GOT3 (cell line): ENCODE measurements around the gene DDX25.
"Not testable (repeated sequence)": the region's sequence is repeated elsewhere in the genome, so short reads cannot be mapped to it uniquely, and the experiment has no call there.

Source experiments
- DNase-seq: peaks from one replicate; lab custom pipeline; 2025; ENCODE audit warnings: mixed read lengths; lab: John Stamatoyannopoulos, UW

DDX25 gene

DNA sequence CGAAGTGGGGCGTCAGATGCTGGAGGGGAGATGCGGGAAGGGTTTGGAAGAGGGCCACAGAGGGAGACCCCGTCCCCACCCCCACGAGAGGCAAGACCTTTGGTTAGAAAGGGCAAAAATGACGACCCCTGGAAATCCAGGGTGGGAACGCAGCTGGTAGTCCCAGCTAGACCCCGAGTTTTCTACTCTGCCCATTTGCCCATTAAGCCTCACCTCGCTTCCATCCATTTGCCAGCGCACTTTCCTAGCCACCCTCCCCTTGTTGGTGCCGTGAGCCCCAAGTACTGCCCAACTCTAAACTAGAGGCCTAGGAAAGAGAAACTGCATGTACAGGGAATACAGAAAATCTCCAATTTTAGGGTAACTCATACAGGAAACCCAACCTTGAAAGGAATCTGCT lies 370 bp downstream of the DDX25 start:
- no peak for DNase-seq

DNA sequence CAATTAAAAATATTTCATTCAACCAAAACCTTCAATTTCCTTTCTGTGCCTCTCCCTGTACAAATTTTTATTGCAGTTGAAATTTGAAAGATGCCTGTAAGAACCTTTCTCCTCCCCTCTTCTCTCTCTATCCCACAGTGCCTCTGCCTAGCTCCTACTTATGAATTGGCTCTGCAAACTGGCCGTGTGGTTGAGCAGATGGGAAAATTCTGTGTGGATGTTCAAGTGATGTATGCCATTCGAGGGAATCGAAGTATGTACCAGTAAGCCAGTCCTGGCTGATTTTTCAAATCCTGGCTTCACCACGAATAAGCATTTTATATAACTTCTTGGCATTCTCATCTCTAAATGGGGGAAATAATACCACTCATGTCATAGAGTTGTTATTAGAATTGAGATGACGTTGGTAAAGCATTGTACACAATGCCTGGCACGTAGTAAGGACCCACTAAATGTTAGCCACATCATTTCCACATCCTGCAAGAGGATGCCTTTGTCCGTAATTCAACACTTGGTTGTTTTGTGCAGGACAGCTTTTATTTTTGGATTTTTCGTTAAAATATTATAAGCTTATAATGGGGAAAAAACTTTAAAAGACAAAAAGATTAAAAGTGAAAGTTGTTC lies 6.0 kb downstream of the DDX25 start:
- no peak for DNase-seq

DNA sequence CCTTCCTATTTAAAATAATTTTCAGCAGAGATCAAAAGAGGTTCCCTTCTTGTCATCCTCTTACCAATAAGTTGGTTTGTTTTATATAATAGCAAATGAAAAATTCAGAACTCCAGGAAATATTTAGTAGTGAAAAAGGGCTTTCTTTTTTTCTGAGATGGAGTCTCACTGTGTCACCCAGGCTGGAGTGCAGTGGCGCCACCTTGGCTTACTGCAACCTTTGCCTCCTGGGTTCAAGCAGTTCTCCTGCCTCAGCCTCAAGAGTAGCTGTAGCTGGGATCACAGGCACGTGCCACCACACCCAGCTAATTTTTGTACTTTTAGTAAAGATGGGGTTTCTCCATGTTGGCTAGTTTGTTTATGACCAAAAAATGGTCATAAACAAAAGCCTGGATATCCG lies 10.3 kb downstream of the DDX25 start:
- not testable (repeated sequence) for DNase-seq

DNA sequence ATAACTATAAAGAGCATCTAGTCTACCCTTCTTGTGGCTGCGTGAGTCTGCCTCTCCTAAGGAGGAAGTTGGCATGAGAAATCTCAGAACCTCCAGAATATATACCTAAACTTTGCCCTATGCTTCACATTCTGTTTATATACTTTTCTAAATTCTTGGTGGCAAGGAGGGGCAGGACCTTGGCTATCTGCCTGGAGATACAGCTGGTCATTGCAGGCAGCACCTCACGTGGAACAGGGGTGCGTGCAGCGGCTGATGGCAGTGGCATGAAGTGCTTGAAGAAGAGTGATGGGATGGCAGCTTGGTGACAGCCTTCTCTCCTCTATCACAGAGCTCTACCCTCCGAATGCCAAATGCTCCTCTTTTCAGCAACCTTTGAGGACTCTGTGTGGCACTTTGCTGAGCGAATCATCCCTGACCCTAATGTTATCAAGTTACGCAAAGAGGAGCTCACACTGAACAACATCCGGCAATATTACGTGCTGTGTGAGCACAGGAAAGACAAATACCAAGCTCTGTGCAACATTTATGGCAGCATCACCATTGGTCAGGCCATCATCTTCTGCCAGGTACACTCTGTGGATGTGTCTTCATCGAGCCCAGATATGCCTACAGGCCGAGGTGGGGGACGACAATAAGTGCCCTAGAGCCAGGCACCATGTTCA lies 12.5 kb downstream of the DDX25 start:
- no peak for DNase-seq

DNA sequence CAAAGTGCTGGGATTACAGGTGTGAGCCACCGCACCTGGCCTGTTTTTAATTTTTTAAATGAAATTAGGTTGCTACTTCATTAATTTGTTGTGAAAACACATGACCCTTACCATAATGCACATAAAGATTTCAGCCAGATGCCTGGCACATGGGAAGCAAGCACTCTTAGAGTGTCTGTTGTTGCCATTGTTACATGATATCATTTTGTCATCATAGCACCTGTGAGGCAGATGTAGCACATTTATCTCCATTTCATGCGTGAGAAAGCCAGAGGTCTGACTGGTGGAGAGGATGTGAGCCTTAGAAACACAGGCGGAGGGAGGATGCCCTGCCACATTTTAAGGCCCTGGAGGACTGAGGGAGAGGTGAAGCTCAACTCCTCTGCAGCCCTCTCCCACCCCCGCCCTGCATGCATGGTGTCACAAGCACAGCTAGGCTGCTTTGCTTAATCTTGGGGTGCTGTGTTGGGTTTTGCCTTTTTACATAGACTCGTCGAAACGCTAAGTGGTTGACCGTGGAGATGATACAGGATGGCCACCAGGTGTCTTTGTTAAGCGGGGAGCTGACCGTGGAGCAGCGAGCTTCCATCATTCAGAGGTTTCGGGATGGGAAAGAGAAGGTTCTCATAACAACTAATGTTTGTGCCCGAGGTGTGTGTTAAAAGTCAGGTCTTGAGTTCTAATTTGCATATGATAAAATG lies 14.0 kb downstream of the DDX25 start:
- no peak for DNase-seq

DNA sequence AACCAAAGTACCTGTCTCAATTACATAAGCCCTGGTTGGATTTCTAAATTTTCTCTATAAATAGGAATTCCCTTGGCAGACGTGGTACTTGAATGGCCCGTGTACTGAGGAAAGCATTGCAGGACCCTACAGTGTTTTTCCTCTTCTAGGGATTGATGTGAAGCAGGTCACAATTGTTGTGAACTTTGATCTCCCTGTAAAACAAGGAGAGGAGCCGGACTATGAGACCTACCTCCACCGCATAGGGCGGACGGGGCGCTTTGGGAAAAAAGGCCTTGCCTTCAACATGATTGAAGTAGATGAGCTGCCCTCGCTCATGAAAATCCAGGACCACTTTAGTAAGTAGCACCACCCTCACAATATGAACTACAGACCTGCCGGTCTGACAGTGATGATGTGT lies 16.7 kb downstream of the DDX25 start:
- DNase-seq, result no peak

DNA sequence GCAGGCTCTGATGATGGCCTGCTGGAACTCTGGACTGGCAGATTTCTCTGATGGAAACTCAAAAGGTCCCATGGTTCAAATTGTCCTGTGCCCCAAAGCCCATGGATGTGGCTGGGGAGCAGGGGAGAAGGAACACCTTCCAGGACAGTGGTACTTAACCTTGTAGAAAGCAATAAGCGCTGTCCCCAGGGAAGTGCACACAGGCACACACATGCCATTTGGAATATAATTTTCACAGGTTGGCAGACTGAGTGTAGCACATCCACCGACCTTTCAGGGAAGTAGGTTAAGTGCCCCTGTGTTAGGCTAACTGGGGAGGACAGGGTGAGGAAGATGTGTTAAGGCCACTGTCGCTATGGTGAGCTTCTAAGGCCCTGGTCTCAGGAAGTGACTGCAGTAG lies 17.8 kb downstream of the DDX25 start:
- no peak for DNase-seq

DNA sequence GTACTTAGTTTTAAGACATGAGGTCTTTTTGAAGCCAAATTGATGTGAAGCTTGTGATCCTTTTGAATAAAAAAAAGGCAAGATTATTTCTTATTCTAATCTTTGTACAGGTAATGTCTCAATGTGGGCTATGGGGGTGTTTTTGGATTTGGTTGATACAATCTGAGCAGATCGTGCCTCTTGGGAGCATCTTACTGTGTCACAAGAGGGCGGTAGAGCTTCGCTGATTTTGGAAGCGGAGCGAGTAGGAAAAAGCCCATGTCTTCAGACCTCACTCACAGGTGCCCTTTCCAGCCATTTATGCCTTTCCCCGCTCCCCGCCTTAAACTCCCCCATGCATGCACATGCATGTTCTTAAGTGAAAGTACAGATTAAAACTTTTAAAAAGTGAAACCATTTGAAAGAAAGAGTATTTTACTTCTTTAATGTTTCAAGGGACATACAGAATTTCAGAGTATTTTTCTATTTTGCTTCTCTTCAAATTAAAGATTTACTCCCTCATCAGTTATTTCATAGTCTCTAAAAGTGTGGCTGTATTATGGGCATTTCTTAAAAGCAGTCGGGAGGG lies 18.8 kb downstream of the DDX25 start:
- DNase-seq, result no peak

DNA sequence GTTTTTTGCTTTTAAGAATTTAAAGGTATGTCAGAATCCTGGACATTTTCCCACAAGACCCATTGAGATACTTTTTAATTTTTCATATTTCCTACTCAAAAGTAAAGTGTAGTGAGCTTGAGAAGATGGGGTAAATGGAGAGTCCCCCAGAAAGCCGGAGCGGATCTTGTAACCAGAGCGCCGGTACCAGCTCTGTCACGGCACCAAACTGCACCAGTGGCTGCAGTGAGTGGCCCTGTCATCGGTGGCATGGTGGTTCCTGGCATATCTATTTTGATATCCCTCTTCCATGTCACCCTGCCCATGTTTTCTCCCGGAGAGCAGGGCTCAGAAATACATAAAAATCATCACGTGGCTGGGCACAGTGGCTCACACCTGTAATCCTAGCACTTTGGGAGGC lies 19.3 kb downstream of the DDX25 start:
- no peak for DNase-seq

DNA sequence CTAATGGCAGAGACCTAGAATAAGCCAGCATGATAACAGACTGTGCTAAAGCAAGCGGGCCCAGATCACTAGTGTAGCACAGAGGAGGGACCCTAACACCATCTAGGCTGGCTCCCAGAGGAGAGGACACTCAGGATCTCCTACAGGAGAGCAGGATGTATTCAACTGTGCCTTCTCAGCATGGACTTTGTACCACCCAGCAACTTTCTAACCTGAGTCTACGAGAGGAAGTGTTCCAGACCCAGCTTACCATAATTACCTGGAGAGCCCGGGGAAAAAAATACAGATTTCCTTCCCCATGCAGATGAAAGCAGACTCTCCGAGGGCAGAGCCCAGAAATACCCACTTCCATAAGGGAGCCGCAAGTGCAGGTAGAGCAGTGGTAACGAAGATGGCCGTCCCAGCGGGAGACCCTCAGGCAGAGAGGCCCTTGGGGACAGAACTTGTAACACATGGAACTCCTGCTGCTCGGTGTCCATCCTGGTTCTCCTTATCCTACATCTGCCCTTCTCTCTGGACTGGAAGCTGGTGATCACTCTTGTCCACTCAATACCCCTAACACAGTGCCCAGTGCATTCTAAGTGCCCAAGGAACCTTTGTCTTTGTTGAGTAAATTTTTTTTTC lies 20.2 kb downstream of the DDX25 start:
- no peak for DNase-seq

DNA sequence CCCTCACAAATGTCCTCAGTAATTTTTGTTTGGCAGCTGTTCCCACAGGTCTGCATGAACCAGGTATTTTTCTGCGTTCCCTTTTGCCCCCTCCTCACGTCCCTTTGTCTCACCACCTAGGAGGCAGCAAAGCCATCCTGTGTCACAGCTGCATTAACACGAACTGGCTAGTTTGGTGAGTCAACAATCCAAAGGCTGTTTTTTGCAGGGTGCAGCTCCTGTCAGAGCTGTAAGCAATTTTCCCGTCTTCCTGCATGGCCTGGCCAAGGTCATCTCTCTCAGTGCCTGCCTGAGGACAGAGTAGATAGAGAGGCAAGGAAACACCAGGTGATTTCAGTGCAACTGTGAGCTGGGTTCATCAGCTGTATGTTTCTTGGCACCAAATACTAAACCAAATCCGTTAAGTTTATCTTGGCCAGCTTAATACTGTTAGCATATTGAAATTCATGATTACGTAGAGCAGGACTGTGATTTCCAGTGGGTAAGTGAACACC lies 21.0 kb downstream of the DDX25 start:
- DNase-seq, result no peak

DNA sequence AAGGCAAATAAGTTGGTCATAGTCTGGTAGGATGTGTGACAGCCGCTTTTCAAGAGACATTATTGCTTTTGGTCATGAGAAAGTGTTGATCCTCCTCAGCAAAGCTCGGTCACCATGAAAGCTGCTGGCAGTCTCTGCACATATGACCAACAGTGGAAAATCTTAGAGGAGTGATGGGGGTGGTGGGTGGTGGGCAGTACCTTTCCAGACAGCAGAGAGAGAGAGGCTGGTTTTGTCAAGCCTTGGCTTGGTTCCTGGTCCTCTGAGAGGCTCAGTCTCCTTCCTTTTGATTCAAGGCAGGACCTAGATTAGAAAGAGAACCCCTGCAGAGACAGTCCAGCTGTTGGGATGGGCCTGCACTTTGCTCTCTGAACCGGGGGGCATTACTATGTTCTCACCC lies 21.5 kb downstream of the DDX25 start:
- DNase-seq, result no peak

DNA sequence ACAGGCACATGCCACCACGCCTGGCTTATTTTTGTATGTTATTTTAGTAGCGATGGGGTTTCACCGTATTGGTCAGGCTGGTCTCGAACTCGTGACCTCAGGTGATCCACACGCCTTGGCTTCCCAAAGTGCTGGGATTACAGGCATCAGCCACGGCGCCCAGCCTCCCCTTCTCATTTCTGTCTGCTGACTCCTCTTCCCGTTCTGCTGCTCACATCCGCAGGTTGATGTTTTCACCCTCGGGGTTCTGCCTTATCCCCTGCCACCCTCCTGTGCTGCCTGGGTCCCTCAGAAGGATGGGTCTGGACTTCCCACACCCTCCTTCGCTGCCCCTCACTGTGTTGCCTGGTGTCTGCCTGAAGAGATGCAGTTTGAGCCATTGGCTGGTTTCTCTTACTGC lies 22.4 kb downstream of the DDX25 start:
- DNase-seq, result no peak

DNA sequence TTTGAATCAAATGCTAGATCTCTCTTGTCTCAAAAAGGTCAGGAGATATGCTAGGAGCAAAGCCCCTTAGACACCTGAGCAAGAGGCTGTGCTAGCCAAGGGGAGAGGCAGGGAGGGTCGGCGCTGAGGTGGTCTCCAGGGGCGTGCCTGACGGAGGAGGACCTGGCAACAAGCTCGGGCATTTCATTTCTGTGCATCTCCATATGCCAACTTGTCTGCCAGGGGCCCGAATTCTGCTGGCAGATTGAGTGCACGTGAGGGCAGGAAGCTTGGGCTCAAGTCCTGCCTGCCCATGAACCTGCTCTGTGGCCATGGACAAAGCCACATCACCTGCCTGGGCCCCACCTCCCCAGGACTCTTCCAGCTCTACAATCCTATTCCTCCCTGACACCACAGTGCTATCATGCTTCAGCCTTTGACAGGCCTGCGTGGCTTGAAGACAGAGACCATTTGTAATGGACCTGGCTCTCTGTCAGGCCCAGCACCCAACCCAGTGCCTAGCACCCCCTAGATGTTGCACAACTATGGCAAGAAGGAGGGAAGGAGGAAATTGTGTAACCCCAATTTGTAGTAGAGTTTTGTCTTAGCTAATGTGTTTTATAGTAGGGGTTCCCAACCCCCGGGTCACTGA lies 25.3 kb downstream of the DDX25 start:
- no peak for DNase-seq

DNA sequence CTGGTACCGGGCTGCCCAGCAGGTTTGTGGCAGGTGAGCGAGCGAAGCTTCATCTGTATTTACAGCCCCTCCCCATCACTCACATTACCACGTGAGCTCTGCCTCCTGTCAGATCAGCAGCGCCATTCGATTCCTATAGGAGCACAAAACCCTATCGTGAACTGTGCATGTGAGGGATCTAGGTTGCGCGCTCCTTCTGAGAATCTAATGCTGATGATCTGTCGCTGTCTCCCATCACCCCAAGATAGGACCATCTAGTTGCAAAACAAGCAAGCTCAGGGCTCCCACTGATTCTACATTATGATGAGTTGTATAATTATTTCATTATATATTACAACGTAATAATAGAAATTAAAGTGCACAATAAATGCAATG lies 25.8 kb downstream of the DDX25 start:
- DNase-seq, result no peak

DNA sequence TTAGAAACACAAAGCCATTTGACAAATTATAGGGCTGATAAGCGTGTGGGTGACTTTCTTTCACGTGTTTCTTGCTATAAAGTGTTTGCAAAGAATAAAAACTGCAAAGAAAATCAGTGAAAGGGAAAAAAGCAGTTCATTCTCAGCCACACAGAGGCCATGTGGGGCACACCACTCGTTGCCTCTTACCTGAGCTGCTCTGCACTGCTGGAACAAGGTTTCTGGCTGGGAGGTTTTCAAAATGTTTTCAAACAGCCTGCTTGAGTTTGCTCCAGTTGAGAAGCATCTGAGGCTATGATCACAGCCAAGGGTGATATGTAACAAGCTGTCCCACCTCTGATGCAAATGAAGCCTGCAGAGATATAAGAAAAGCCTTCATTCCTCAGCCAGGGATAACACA lies 26.8 kb downstream of the DDX25 start:
- DNase-seq, result no peak

DNA sequence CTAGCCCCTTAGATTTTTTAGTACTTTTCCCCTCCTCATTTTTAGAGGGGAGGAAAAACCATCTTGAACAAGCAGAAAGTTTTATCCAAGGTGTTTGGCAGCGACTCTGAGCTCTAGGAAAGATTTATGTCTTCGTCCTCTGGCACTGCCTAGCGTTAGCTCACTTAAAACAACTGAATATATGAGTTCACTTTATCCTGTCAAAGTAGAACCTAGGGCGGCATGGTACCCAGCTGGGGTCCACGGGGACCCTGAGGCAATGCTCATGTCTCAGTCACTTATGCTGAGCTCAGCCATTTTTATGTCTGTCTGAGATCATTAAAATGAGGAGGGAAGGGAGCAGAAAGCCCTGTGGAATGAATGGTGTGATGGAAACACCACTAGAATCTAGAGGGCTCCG lies 27.4 kb downstream of the DDX25 start:
- no peak for DNase-seq

DNA sequence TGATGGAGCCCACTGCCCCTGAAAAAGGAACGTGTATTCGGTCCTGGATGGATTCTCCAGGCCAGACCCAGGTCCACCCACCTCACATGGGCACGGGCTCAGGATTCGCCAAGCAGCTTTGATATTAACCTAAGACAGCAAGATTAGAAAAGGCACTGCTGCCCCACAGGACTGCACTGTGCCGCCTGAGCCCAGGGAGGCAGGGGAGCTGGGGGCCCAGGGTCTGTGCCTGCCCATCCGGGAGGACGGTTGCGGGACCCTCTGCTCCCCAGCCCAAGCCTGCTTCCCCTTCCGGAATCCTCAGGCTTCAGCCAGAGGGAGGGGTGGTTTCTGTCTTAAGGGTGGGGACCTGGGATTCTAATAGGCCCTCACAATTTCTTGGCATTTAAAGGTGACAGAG lies 28.0 kb downstream of the DDX25 start:
- DNase-seq, result no peak

DNA sequence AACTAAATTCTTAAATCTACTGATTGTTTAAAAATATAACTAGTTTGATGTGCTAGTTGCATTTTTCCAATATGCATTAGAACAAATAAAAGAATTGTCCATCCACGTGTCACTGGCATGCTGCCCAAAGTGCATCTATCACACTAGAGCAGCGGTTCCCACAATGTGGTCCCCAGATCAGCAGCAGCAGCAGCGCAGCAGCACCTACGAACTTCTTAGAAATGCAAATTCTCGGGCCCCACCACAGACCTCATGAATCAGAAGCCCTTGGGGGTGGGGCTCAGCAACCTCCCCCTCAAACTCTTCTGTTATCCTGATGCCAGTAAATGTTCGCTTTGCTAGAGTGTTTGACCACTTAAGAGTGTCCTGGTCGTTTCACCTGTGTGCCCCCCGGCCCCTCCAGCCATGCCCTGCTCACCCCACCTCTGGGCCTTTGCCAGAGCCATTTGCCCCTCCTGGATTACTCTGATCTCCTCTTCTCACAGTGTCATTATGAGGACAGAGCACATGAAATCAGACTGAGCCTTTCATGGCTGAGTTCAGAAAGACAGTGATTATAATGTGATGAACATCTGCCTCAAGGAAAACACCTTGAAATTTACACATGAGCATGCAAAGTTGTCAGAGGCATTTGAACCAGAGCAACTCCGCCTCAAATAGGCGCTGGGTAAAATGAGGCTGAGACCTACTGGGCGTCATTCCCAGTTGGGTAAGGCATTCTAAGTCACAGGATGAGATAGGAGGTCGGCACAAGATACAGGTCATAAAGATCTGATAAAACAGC lies 28.9 kb downstream of the DDX25 start:
- no peak for DNase-seq

DNA sequence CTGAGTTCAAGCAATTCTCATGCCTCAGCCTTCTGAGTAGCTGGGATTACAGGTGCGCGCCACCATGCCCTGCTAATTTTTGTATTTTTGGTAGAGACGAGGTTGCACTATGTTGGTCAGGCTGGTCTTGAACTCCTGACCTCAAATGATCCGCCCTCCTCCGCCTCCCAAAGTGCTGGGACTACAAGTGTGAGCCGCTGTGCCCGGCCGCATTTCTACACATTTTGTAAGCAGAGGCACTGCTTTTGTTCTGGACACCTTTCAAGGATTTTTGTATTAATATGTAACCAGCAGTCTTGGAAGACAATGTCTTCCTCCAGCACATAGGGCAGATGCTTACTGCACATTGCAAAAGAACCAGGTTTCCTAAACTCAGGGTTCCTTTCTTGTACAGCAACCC lies 30.2 kb downstream of the DDX25 start:
- no peak for DNase-seq

DNA sequence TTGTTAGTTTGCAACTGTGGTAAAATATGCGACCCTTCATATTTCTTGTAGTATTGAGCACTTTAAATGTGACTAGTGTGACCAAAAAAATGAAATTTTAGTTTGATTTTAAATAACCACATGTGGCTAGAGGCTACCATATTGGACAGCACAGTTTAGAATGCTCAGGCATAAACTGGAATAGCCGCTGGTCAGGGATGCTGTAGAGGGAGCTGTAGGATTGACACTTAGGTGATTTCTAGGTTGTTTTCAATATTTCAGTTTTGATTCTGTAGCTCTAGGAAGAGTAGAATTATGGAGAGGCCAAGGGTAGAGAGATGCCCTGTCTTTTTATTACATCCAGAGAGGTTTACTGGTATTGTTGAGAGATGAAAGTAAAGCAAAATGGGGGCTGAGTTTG lies 30.7 kb downstream of the DDX25 start:
- no peak for DNase-seq
